GM13976 (cell line): Measurements from ENCODE around the gene PPP1R2.
"Not testable (repeated sequence)": the region's sequence is repeated elsewhere in the genome, so short reads cannot be mapped to it uniquely, and the experiment has no call there.

Source experiments
- DNase-seq: peaks from one replicate; pipeline ENCODE4 v3.0.0; 2012; ENCODE audit warnings: low spot score
- CTCF ChIP-seq: IDR thresholded peaks from 2 replicates; pipeline ENCODE4 v1.5.1; 2012; ENCODE audit warnings: borderline replicate concordance, mild to moderate bottlenecking; ENCODE audit not compliant: insufficient read depth; ENCODE audit errors: extremely low read depth, missing control alignments, control extremely low read depth
- in situ Hi-C: fragments of 300-500 bp; cut with MboI; formaldehyde crosslinking; loops from one replicate; pipeline ENCODE4 v1.12.0; 2022; ENCODE audit warnings: low sequenced_read_pairs, mixed read lengths, inconsistent platforms; ENCODE audit not compliant: unreplicated experiment

Gene PPP1R2

GRCh38 chr3:195522254-195523023 is 20.7 kb downstream of the PPP1R2 start:
- DNase-seq: peak; percentile 57
- TF ChIP-seq CTCF: peak; percentile 46
- in situ Hi-C loops: loop anchor here (5.0 kb wide), 1 partner anchor 250 kb away; the partner anchor contains the start of gene XXYLT1

GRCh38 chr3:195517030-195517429 is 26.1 kb downstream of the PPP1R2 start:
- in situ Hi-C loops: no loop called here
- no peak for DNase-seq
- no peak for TF ChIP-seq CTCF

- in situ Hi-C loops, DNase-seq: not testable (repeated sequence)
Observed at GRCh38 chr3:195514610-195515235, 28.4 kb downstream of the PPP1R2 start.

- TF ChIP-seq CTCF: no peak
- in situ Hi-C loops: no loop called here
- DNase-seq: no peak
Observed at GRCh38 chr3:195512798-195513345, 30.3 kb downstream of the PPP1R2 start.

- DNase-seq: no peak
- no peak for TF ChIP-seq CTCF
- in situ Hi-C loops: no loop called here
Observed at GRCh38 chr3:195511136-195511535, 32.0 kb downstream of the PPP1R2 start.

GRCh38 chr3:195508185-195508584 is 34.9 kb downstream of the PPP1R2 start:
- in situ Hi-C loops: no loop called here
- DNase-seq: no peak
- TF ChIP-seq CTCF: no peak

GRCh38 chr3:195475614-195476013 is 67.5 kb downstream of the PPP1R2 start:
- DNase-seq: no peak
- in situ Hi-C loops: no loop called here
- no peak for TF ChIP-seq CTCF

- in situ Hi-C loops, DNase-seq: not testable (repeated sequence)
Observed at GRCh38 chr3:195475116-195475515, 68.0 kb downstream of the PPP1R2 start.
